ENCODE results near the gene TRMT13. TPM values are rescaled to one million over a fixed set of nuclear protein-coding genes. Genes with fewer than 3 reads are reported as not detected.

The TRMT13 gene
- total and polyA plus RNA-seq, 2 donors (not counting 3 experiments of a cell fraction or from before 2014, with no cell fraction given) = 2.9 to 14.1 TPM

DNA sequence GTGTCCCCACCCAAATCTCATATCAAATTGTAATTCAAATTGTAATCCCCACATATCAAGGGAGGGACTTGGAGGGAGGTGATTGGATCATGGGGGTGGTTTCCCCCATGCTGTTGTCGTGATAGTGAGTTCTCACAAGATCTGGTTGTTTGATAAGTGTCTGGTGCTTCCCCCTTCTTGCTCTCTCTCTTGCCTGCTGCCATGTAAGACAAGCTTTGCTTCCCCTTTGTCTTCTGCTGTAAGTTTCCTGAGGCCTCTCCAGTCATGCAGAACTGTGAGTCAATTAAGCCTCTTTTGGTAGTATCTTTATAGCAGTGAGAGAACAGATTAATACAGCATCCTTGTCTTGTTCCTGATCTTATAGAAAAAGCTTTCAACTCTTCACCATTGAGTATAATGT, 51.6 kb downstream of the TRMT13 start:
- CTCF ChIA-PET = interaction anchor here (1.4 kb wide), 1 partner anchor 12 kb away, joined by 4 read pairs; no protein-coding TSS in a partner anchor

GRCh38 chr1:100187912-100188311, 54.9 kb downstream of the TRMT13 start:
- intact Hi-C loops (cut with micrococcal nuclease) = no loop called here
- FAIRE-seq (no peak), DNase-seq (ENCODE audit: low read depth, low spot score) (no peak)
- no TSS peak for BruUV-seq (replicated peaks)
- Histone ChIP-seq H4K20me1 (replicated peaks; ENCODE audit: control insufficient read depth, extremely low read depth, insufficient read depth, low read length) (no peaks in the 10 kb centered on the region), H3K27me3 (ENCODE audit: control insufficient read depth in 2 of 2, insufficient read depth in 2 of 2, low read length in 2 of 2) (no peaks in the 10 kb centered on the region), H3K36me3 (ENCODE audit: control insufficient read depth in 2 of 2, extremely low read depth in 1 of 2, insufficient read depth in 2 of 2, low read length in 2 of 2) (no peaks in the 10 kb centered on the region), H3K9ac (replicated peaks; ENCODE audit: extremely low read depth, insufficient read depth, low read length) (no peak overlapping the region), H3K27ac (ENCODE audit: insufficient read depth, low read depth, low read length) (no peak overlapping the region), H3K9me3 (replicated peaks; ENCODE audit: control insufficient read depth, insufficient read depth, low read length) (no peaks in the 10 kb centered on the region), H3K4me3 (replicated peaks in 1 of 3; ENCODE audit: insufficient read depth in 1 of 3, low read depth in 1 of 3, low read length in 3 of 3) (no peak overlapping the region), H2AFZ (ENCODE audit: low read depth, low read length) (no peak overlapping the region), H3K79me2 (ENCODE audit: control insufficient read depth, insufficient read depth, low read length) (no peaks in the 10 kb centered on the region), H3K9me1 (replicated peaks; ENCODE audit: control insufficient read depth, extremely low read depth, insufficient read depth, low read length) (no peaks in the 10 kb centered on the region), H3K4me1 (ENCODE audit: control insufficient read depth, extremely low read depth, insufficient read depth, low read length) (no peaks in the 10 kb centered on the region), H3K4me2 (ENCODE audit: insufficient read depth, low read length) (no peak overlapping the region)
- TF ChIP-seq, protein P1, sequence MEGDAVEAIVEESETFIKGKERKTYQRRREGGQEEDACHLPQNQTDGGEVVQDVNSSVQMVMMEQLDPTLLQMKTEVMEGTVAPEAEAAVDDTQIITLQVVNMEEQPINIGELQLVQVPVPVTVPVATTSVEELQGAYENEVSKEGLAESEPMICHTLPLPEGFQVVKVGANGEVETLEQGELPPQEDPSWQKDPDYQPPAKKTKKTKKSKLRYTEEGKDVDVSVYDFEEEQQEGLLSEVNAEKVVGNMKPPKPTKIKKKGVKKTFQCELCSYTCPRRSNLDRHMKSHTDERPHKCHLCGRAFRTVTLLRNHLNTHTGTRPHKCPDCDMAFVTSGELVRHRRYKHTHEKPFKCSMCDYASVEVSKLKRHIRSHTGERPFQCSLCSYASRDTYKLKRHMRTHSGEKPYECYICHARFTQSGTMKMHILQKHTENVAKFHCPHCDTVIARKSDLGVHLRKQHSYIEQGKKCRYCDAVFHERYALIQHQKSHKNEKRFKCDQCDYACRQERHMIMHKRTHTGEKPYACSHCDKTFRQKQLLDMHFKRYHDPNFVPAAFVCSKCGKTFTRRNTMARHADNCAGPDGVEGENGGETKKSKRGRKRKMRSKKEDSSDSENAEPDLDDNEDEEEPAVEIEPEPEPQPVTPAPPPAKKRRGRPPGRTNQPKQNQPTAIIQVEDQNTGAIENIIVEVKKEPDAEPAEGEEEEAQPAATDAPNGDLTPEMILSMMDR (IDR thresholded peaks at IDR 0.05; ENCODE audit: extremely low read depth in 1 of 2, insufficient read depth in 1 of 2, low read depth in 1 of 2, low read length in 2 of 2) = no peak
- no peak for TF ChIP-seq FOS (IDR thresholded peaks at IDR 0.05; ENCODE audit: borderline replicate concordance, insufficient read depth, low read length)
- TF ChIP-seq GATA2 (IDR thresholded peaks at IDR 0.05; ENCODE audit: insufficient read depth, insufficient read length, low read depth, low read length) = no peak
- TF ChIP-seq JUN (IDR thresholded peaks at IDR 0.05; ENCODE audit: borderline replicate concordance, insufficient read depth, insufficient read length, low read depth) = no peak
- no peak for TF ChIP-seq POLR2AphosphoS5 (IDR thresholded peaks at IDR 0.05; ENCODE audit: insufficient read depth, low read depth, low read length)
- TF ChIP-seq POLR2A (IDR thresholded peaks at IDR 0.05; ENCODE audit: low read depth, low read length) = no peak
- no peak for TF ChIP-seq MYC (IDR thresholded peaks at IDR 0.05; ENCODE audit: low read depth, low read length)
- no peak for TF ChIP-seq EZH2 (IDR thresholded peaks at IDR 0.05; ENCODE audit: borderline replicate concordance, low read depth, low read length, severe bottlenecking)
- dilution Hi-C loops (cut with MboI; ENCODE audit: extremely low pct_ligation_motif_present, low sequenced_read_pairs) = no loop called here
- CTCF ChIA-PET = interaction anchor here (1.1 kb wide), 1 partner anchor 12 kb away, joined by 3 read pairs; no protein-coding TSS in a partner anchor
- POLR2A ChIA-PET = no interaction called here

More for the DNA sequence above, 51.6 kb downstream of the TRMT13 start:
- no peaks in the 10 kb centered on the region for H3K36me3 ChIP-seq (ENCODE audit: control insufficient read depth in 2 of 2, extremely low read depth in 1 of 2, insufficient read depth in 2 of 2, low read length in 2 of 2)
- no peaks in the 10 kb centered on the region for H3K4me1 ChIP-seq (ENCODE audit: control insufficient read depth, extremely low read depth, insufficient read depth, low read length)
- POLR2A ChIA-PET = no interaction called here
- H2AFZ ChIP-seq (ENCODE audit: low read depth, low read length) = no peak overlapping the region
- H3K9ac ChIP-seq (replicated peaks; ENCODE audit: extremely low read depth, insufficient read depth, low read length) = no peak overlapping the region
- no peaks in the 10 kb centered on the region for H3K79me2 ChIP-seq (ENCODE audit: control insufficient read depth, insufficient read depth, low read length)
- no peaks in the 10 kb centered on the region for H3K9me3 ChIP-seq (replicated peaks; ENCODE audit: control insufficient read depth, insufficient read depth, low read length)
- H3K4me2 ChIP-seq (ENCODE audit: insufficient read depth, low read length) = no peak overlapping the region
- dilution Hi-C loops (cut with MboI; ENCODE audit: extremely low pct_ligation_motif_present, low sequenced_read_pairs) (no loop called here), intact Hi-C loops (cut with micrococcal nuclease) (no loop called here)
- no TSS peak for BruUV-seq (replicated peaks)
- FAIRE-seq (no peak), DNase-seq (ENCODE audit: low read depth, low spot score) (no peak)
- H3K27me3 ChIP-seq (ENCODE audit: control insufficient read depth in 2 of 2, insufficient read depth in 2 of 2, low read length in 2 of 2) = no peaks in the 10 kb centered on the region
- no peaks in the 10 kb centered on the region for H3K9me1 ChIP-seq (replicated peaks; ENCODE audit: control insufficient read depth, extremely low read depth, insufficient read depth, low read length)
- H3K27ac ChIP-seq (ENCODE audit: insufficient read depth, low read depth, low read length) = no peak overlapping the region
- no peak for TF ChIP-seq JUN (IDR thresholded peaks at IDR 0.05; ENCODE audit: borderline replicate concordance, insufficient read depth, insufficient read length, low read depth)
- TF ChIP-seq POLR2A (IDR thresholded peaks at IDR 0.05; ENCODE audit: low read depth, low read length) = no peak
- TF ChIP-seq GATA2 (IDR thresholded peaks at IDR 0.05; ENCODE audit: insufficient read depth, insufficient read length, low read depth, low read length) = no peak
- TF ChIP-seq, protein P1 (IDR thresholded peaks at IDR 0.05; ENCODE audit: extremely low read depth in 1 of 2, insufficient read depth in 1 of 2, low read depth in 1 of 2, low read length in 2 of 2) = no peak
- no peak for TF ChIP-seq FOS (IDR thresholded peaks at IDR 0.05; ENCODE audit: borderline replicate concordance, insufficient read depth, low read length)
- H3K4me3 ChIP-seq (replicated peaks in 1 of 3; ENCODE audit: insufficient read depth in 1 of 3, low read depth in 1 of 3, low read length in 3 of 3) = no peak overlapping the region
- H4K20me1 ChIP-seq (replicated peaks; ENCODE audit: control insufficient read depth, extremely low read depth, insufficient read depth, low read length) = no peaks in the 10 kb centered on the region
